ENCODE results near the gene TFF1.

Gene TFF1

DNA sequence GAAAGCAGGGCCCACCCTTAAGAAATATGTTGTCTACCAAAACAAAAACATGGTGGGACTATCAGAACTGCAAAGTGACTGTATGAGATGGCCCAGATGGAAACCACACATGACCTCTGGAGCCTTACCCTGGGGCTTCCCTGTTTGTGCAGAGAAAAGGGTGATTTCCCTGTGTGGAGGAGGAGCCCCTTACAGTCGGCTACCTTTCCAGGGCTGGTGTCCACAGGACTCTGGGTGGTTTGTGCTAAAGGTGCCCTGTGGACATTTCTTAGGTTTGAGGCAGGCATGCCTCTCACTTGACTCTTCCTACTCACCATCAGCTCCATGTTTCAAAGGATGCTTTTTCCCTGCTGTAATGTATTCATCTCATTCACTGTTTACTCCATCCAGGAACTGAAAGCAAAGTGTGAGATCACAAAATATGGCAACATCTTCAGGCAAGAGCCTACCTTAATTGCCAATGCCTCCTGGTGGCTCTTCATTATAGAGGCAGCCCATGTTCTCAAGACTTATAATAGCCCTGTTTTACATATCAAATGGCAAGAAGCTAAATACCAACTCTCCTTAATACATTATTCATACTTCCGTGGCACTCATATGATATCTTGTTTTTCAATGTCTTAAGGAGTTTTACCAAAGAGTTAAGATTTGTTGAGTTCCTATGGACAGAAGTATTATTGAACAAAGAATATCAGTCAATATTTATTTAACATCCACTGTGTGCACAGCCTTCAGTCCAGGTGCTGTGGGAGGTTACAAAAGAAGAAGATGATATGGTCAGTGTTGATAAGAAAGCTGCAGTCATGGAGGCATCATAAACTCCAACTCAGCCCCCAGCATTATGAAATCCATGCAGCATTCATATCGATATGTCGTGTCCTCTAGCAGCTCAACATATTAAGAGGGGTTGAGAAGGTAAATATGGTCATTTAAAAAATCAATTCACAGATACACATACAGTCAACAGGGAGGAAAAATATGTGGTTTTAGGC is 35.7 kb downstream of the TFF1 start:
- H3K27ac ChIP-seq, result no peak overlapping the region
- ChIA-PET POLR2A (ENCODE audit: low non-redundant PET) (no interaction called here), CTCF (interaction anchor here (0.6 kb wide), 1 partner anchor 743 kb away, joined by 4 read pairs; no protein-coding TSS in a partner anchor)
- DNase-seq (ENCODE audit: low spot score), result no peak
- TF ChIP-seq, protein P1, sequence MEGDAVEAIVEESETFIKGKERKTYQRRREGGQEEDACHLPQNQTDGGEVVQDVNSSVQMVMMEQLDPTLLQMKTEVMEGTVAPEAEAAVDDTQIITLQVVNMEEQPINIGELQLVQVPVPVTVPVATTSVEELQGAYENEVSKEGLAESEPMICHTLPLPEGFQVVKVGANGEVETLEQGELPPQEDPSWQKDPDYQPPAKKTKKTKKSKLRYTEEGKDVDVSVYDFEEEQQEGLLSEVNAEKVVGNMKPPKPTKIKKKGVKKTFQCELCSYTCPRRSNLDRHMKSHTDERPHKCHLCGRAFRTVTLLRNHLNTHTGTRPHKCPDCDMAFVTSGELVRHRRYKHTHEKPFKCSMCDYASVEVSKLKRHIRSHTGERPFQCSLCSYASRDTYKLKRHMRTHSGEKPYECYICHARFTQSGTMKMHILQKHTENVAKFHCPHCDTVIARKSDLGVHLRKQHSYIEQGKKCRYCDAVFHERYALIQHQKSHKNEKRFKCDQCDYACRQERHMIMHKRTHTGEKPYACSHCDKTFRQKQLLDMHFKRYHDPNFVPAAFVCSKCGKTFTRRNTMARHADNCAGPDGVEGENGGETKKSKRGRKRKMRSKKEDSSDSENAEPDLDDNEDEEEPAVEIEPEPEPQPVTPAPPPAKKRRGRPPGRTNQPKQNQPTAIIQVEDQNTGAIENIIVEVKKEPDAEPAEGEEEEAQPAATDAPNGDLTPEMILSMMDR (conservative IDR thresholded peaks at IDR 0.05; ENCODE audit: low read depth), result no peak

DNA sequence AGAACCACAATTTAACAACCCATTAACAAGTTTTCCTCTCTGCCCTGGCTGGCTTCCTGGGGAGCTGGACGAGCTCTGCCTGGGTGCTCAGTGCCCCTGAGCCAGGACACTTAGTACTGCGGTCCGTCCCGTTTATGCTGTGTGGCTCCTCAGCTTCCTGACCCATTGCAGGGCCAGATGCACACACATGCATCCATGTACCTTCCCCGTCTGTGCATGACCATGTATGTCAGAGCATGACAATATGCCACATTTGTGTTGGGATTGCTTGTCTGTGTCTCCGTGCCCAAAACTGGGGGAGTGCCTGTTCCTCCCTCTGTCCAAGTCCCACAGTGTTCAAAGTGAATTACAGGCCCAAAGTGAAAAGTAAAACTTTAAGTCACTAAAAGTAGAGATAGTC is 41.4 kb downstream of the TFF1 start:
- H3K27ac ChIP-seq, result no peak overlapping the region
- ChIA-PET POLR2A (ENCODE audit: low non-redundant PET) (no interaction called here), CTCF (interaction anchor here (1.7 kb wide), 1 partner anchor 15 kb away, joined by 7 read pairs; no protein-coding TSS in a partner anchor)
- DNase-seq (ENCODE audit: low spot score), result no peak
- TF ChIP-seq, protein P1 (conservative IDR thresholded peaks at IDR 0.05; ENCODE audit: low read depth), result no peak

DNA sequence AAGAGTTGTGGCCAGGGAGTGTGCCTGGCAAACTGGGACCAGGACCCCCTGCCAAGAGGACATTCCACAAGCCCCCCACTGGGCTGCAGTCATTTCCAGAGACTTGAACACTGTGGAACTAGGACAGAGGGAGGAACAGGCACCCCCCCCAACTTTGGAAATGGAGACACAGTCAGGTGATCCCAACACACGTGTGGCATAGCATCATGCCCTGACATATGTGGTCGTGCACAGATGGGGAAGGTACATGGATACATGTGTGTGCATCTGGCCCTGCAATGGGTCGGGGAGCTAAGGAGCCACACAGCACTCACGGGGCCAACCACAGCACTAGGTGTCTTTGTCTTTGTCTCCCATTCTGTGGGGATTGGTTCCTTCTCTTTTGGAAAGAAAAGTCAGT is 44.5 kb downstream of the TFF1 start:
- H3K27ac ChIP-seq, result no peak overlapping the region
- POLR2A ChIA-PET (ENCODE audit: low non-redundant PET), result no interaction called here
- DNase-seq (ENCODE audit: low spot score), result no peak
- TF ChIP-seq, protein P1 (conservative IDR thresholded peaks at IDR 0.05; ENCODE audit: low read depth), result no peak
- CTCF ChIA-PET, result no interaction called here

DNA sequence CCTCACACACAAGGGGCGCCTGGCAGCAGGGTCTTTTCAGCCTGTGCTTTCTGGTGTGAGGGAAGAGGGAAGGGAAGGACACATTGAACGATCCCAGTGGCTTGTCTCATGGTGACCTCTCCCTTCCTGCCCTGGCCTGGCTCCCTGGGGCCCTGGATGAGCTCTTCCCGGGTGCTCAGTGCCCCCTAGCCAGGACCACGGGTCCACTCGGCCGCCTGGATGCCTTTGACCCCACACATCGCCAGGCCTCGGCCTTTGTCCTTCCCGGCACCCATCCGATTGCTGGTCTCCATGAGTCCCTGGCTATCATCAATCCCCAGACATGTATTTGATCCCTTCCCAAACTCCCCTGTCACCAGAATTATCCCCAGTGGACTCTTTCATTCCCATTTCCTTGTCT is 45.1 kb downstream of the TFF1 start:
- POLR2A ChIA-PET (ENCODE audit: low non-redundant PET), result no interaction called here
- CTCF ChIA-PET, result interaction anchor here (1.1 kb wide), 1 partner anchor 12 kb away, joined by 4 read pairs; no protein-coding TSS in a partner anchor
- TF ChIP-seq, protein P1 (conservative IDR thresholded peaks at IDR 0.05; ENCODE audit: low read depth), result no peak

DNA sequence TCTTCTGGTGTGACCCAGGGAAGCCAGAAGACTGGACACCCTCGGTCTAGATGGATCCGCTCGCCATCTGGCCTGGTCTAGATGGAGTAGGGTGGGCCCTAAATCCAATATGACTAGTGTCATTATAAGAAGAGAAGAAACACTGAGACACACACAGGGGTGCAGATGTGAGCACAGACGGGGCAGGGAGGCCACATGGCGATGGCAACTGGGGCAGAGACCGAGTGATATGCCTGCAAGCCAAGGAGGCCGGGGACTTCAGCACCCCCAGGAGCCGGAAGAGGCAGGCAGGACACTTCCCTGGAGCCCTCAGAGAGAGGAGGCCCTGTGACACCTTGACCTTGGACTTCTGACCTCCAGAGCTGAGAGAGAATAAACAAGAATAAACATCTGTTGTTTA is 45.5 kb downstream of the TFF1 start:
- ChIA-PET CTCF (interaction anchor here (1.1 kb wide), 1 partner anchor 11 kb away, joined by 4 read pairs; no protein-coding TSS in a partner anchor), POLR2A (ENCODE audit: low non-redundant PET) (no interaction called here)
- no peak overlapping the region for H3K27ac ChIP-seq
- TF ChIP-seq, protein P1 (conservative IDR thresholded peaks at IDR 0.05; ENCODE audit: low read depth), result no peak
- no peak for DNase-seq (ENCODE audit: low spot score)

More for the DNA sequence above, 45.1 kb downstream of the TFF1 start:
- no peak for DNase-seq (ENCODE audit: low spot score)
- H3K27ac ChIP-seq, result no peak overlapping the region

DNA sequence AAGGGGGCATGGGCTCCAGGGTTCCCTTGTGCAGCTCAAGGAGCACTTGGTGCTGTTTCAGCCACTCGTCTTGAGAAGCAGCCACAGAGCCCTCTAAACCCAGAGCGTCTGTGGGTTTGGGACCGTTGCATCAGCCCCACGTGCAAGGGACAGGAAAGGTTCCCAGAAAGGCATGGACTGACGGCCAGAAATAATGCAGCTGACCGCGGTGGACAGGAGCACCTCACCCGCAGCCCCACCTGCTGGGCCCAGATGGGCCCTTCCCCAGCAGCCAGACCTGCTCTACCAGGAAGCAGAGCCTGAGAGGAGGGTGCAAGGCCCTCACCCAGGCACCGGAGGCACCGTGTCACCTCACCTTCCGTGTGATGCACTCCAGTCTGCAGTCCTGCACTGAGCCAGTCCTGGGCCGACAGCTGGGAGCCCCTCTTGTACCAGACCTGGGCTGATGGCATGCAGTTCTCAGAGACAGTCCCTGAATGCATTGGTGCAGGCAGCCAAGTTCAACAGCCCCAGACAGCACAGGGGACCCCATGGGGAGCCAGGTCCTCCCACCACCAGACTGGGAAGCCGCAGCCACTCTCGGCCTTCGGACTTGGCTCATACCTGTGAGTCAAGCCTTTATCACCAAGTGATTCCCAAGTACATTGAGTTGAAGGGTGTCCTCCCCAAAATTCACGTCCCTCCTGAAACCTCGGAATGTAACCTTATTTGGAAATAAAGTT is 46.3 kb downstream of the TFF1 start:
- CTCF ChIA-PET, result no interaction called here
- POLR2A ChIA-PET (ENCODE audit: low non-redundant PET), result no interaction called here
- no peak overlapping the region for H3K27ac ChIP-seq
- no peak for DNase-seq (ENCODE audit: low spot score)
- TF ChIP-seq, protein P1 (conservative IDR thresholded peaks at IDR 0.05; ENCODE audit: low read depth), result no peak
